Muscle of arm (tissue), 12 donors: Measurements from ENCODE around the gene FCGR3A. TPM values are rescaled to one million over a fixed set of nuclear protein-coding genes. Genes with fewer than 3 reads are reported as not detected.
"Not testable (repeated sequence)": the region's sequence is repeated elsewhere in the genome, so short reads cannot be mapped to it uniquely, and the experiment has no call there.

Source experiments
- DNase-seq: peaks from one replicate; pipeline ENCODE4 v3.0.0-alpha.2; 2013
- polyA plus RNA-seq, 12 donors: library from polyadenylated mRNA; unstranded; fragments of 120-200 nt; gene quantifications; one replicate each; pipeline ENCODE4 v1.2.1, GENCODE V29; 2013; ENCODE audit not compliant: insufficient read length in 12 of 12

FCGR3A gene
- polyA plus RNA-seq, 12 donors = 1.1 to 2.8 (median 2.2) TPM; not detected in 2

- DNase-seq = no peak
These were observed 17.5 kb downstream of the FCGR3A start for GRCh38 chr1:161531986-161532643.

DNA sequence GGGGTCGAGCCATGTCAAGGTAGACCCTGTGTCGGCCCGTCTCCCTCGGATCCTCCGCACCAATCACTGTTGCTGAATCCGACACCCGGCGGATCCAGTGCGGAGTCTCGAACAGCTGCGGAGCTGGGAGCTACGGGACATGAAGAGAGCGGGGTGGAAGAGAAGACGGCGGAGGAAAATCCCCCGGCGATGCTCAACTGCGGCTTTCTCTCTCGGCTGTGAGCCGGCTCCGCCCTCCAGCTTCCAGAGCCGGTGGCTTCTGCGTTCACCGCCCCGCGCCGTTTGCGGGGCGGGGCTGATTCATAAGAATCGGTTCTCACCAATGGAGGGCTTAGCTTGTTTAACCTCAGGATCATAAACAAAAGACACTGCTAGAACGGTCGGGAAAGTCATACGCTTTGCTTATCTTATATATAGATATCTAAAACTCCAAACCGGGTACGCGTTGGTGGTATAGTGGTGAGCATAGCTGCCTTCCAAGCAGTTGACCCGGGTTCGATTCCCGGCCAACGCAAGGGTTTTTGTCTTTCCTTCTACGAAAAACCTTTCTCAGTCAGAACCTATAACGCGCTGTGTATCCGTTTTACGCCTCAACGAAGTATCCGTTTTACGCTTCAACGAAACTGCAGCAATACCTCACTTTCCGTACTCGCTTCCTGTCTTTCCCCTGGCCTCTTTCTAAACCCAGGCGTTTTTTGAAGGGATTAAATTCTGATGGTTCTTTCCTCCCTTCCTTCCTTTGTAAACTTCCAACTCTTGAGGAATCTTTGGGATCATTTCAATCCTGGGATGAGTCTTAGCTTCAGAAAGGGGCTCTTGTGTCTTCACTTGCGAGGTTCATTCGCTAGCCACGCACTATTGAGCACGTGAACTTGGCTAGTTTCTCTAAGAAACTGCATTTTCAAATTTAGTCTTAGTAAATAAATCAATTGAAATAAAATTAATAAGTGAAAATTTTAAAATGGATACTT, 18.7 kb downstream of the FCGR3A start:
- peak; percentile 91 for DNase-seq

- peak; percentile 79 for DNase-seq
These were observed 19.5 kb downstream of the FCGR3A start for GRCh38 chr1:161530158-161530557.

GRCh38 chr1:161529463-161530104, 20.0 kb downstream of the FCGR3A start:
- DNase-seq = not testable (repeated sequence)

- not testable (repeated sequence) for DNase-seq
These were observed 21.1 kb downstream of the FCGR3A start for GRCh38 chr1:161528550-161528949.

GRCh38 chr1:161525918-161526317, 23.7 kb downstream of the FCGR3A start:
- DNase-seq = not testable (repeated sequence)

DNA sequence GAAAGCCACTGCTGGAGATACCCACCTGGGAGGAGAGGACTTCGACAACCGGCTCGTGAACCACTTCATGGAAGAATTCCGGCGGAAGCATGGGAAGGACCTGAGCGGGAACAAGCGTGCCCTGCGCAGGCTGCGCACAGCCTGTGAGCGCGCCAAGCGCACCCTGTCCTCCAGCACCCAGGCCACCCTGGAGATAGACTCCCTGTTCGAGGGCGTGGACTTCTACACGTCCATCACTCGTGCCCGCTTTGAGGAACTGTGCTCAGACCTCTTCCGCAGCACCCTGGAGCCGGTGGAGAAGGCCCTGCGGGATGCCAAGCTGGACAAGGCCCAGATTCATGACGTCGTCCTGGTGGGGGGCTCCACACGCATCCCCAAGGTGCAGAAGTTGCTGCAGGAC, 24.3 kb downstream of the FCGR3A start:
- DNase-seq = not testable (repeated sequence)

DNA sequence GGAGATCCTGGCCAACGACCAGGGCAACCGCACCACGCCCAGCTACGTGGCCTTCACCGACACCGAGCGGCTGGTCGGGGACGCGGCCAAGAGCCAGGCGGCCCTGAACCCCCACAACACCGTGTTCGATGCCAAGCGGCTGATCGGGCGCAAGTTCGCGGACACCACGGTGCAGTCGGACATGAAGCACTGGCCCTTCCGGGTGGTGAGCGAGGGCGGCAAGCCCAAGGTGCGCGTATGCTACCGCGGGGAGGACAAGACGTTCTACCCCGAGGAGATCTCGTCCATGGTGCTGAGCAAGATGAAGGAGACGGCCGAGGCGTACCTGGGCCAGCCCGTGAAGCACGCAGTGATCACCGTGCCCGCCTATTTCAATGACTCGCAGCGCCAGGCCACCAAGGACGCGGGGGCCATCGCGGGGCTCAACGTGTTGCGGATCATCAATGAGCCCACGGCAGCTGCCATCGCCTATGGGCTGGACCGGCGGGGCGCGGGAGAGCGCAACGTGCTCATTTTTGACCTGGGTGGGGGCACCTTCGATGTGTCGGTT, 24.8 kb downstream of the FCGR3A start:
- DNase-seq = not testable (repeated sequence)

- peak; percentile 91 for DNase-seq
These were observed 25.5 kb downstream of the FCGR3A start, which contains the start of gene HSPA6 for GRCh38 chr1:161523817-161524741. TSS of gene HSPA6 (plus strand) at chr1:161524540. CDS start at chr1:161524659, 119 bp downstream.

GRCh38 chr1:161523041-161523816, 26.4 kb downstream of the FCGR3A start:
- DNase-seq = not testable (repeated sequence)

GRCh38 chr1:161513953-161514352, 35.7 kb downstream of the FCGR3A start:
- DNase-seq = not testable (repeated sequence)

DNA sequence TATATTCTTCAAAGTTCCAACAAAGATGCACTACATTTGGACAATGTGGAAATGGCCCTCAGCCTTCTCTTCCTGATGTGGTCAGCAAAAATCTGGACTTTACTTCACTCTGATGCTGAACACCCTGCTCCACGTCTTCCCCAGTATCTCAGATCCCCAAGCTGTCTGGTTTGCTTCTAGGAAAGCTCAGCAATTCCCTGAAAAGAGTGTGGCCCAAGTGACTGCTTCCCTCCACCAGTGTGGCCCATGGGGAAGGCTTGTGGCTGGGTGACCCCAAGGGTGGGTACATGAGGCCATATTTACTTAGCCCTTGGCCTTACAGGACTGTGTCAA, 36.2 kb downstream of the FCGR3A start:
- not testable (repeated sequence) for DNase-seq

- not testable (repeated sequence) for DNase-seq
These were observed 36.8 kb downstream of the FCGR3A start for GRCh38 chr1:161512636-161513447.

GRCh38 chr1:161511756-161512060, 37.9 kb downstream of the FCGR3A start:
- DNase-seq = no peak

- no peak for DNase-seq
These were observed 38.4 kb downstream of the FCGR3A start for GRCh38 chr1:161511018-161511755.

GRCh38 chr1:161510477-161510876, 39.1 kb downstream of the FCGR3A start:
- no peak for DNase-seq

DNA sequence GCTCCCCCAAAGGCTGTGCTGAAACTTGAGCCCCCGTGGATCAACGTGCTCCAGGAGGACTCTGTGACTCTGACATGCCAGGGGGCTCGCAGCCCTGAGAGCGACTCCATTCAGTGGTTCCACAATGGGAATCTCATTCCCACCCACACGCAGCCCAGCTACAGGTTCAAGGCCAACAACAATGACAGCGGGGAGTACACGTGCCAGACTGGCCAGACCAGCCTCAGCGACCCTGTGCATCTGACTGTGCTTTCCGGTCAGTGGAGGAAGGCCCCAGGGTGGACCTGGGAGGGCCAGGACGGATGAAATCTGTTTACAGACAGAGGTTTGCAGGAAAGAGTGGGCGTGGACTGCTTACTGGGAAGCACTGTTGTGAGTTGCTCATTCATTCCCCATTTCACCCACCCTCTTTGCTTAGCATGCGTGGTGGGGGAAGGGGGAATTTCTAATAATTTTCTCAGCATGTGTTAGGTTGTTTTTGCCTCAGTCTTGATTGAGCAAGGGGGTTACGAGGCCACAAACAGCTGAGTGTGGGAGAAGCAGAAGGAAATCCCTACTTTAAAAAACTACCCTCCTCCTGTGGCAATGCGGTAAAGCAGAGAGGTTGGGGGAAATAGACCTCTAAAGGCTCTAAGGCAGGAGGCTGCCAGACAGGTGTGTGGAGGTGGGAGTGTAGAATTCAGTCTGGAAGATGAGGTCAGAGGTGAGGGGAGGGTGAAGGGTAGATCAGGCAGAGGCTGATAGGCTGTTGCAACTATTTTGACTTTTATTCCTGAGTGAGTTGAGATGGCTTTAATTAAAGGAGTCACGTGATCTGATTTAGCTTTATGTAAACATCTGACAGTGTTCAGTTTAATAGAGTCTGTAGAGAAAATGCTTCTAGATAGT, 43.0 kb downstream of the FCGR3A start:
- DNase-seq = no peak
